SU-DHL-6 (cell line): ENCODE data around the gene PIK3CD.

ENCODE experiments used
- H2AFZ ChIP-seq: fragments of 200-600 bp; sonication (generic); 2 replicates; pipeline ENCODE4 v1.6.1; 2014; ENCODE audit warnings: low read depth, mild to moderate bottlenecking, moderate library complexity, mixed read lengths, antibody characterized with exemption, low read length; ENCODE audit not compliant: severe bottlenecking
- H3F3A ChIP-seq: fragments of 200-600 bp; shearing (Covaris generic); 2 replicates; pipeline ENCODE4 v1.6.0; 2016; ENCODE audit warnings: antibody characterized with exemption, mild to moderate bottlenecking; ENCODE audit not compliant: insufficient read depth
- H3K27ac ChIP-seq: fragments of 200-600 bp; sonication (generic); 2 replicates; pipeline ENCODE4 v1.5.1; 2016; ENCODE audit warnings: low read depth, mild to moderate bottlenecking, low read length, moderate library complexity, mixed read lengths
- H3K27me3 ChIP-seq: fragments of 200-600 bp; sonication (generic), shearing (Covaris generic); 2 replicates; pipeline ENCODE4 v1.6.0; 2014; ENCODE audit warnings: mild to moderate bottlenecking, low read length
- H3K36me3 ChIP-seq: fragments of 200-600 bp; sonication (generic); 2 replicates; pipeline ENCODE4 v1.6.1; 2014; ENCODE audit warnings: mild to moderate bottlenecking, low read length, mixed read lengths
- H3K4me2 ChIP-seq: fragments of 300-600, 200-600 bp; shearing (Covaris generic), sonication (generic); 2 replicates; pipeline ENCODE4 v1.6.0; 2014; ENCODE audit warnings: low read length, low read depth, mild to moderate bottlenecking; ENCODE audit not compliant: poor library complexity, severe bottlenecking
- H3K4me3 ChIP-seq: fragments of 200-600 bp; sonication (generic); 2 replicates; pipeline ENCODE4 v1.5.1; 2014; ENCODE audit warnings: antibody characterized with exemption, low read length, mild to moderate bottlenecking, mixed read lengths; ENCODE audit not compliant: insufficient read depth, poor library complexity, severe bottlenecking
- H3K79me2 ChIP-seq: fragments of 200-600 bp; sonication (generic); 2 replicates; pipeline ENCODE4 v1.6.1; 2014; ENCODE audit warnings: mild to moderate bottlenecking, low read length, moderate library complexity; ENCODE audit not compliant: insufficient read depth
- H3K9ac ChIP-seq: fragments of 200-600 bp; sonication (generic); 2 replicates; pipeline ENCODE4 v1.7.0; 2014; ENCODE audit warnings: mild to moderate bottlenecking, low read length
- H3K9me2 ChIP-seq: fragments of 200-600 bp; sonication (generic); replicated peaks from 2 replicates; pipeline ENCODE4 v1.6.1; 2014; ENCODE audit warnings: low read length; ENCODE audit not compliant: insufficient read depth
- H3K9me3 ChIP-seq: fragments of 200-600 bp; sonication (generic); 2 replicates; pipeline ENCODE4 v1.6.1; 2014; ENCODE audit warnings: low read length, mixed read lengths; ENCODE audit not compliant: insufficient read depth
- H4K20me1 ChIP-seq: fragments of 200-600 bp; sonication (generic); 2 replicates; pipeline ENCODE4 v1.6.1; 2014; ENCODE audit warnings: low read depth, mild to moderate bottlenecking, antibody characterized with exemption, low read length, moderate library complexity, mixed read lengths
- CTCF ChIP-seq: fragments of 200-600 bp; sonication (generic); IDR thresholded peaks from one replicate; pipeline ENCODE4 v1.5.1; 2017; ENCODE audit warnings: antibody characterized with exemption, mild to moderate bottlenecking, low read length, moderate library complexity; ENCODE audit not compliant: insufficient read depth, poor library complexity, severe bottlenecking
- EZH2phosphoT487 ChIP-seq: fragments of 200-600 bp; sonication (generic), shearing (Covaris generic); conservative IDR thresholded peaks from 2 replicates; pipeline ENCODE4 v1.6.1; 2018; ENCODE audit warnings: mild to moderate bottlenecking, antibody characterized with exemption, low read length, moderate library complexity, mixed read lengths

The PIK3CD gene

GRCh38 chr1:9652379-9653209 lies 1.1 kb downstream of the PIK3CD start:
- Histone ChIP-seq H3K4me2 (peak overlapping the region; percentile 61), H3K9me3 (no peaks in the 10 kb centered on the region), H3F3A (peaks cover 34% of the 10 kb centered on the region), H3K36me3 (no peaks in the 10 kb centered on the region), H3K27me3 (no peaks in the 10 kb centered on the region), H3K27ac (peak overlapping the region; percentile 90), H2AFZ (peak overlapping the region; percentile 71), H3K79me2 (peaks cover 19% of the 10 kb centered on the region), H3K4me3 (peak overlapping the region; percentile 54), H4K20me1 (no peaks in the 10 kb centered on the region), H3K9ac (peak overlapping the region; percentile 92), H3K9me2 (no peaks in the 10 kb centered on the region)
- peak; percentile 27 for TF ChIP-seq CTCF
- TF ChIP-seq EZH2phosphoT487 = no peak

- peak overlapping the region; percentile 92 for H3K9ac ChIP-seq
- no peaks in the 10 kb centered on the region for H3K27me3 ChIP-seq
- H3K9me3 ChIP-seq = no peaks in the 10 kb centered on the region
- H3K36me3 ChIP-seq = no peaks in the 10 kb centered on the region
- H3K79me2 ChIP-seq = peaks cover 25% of the 10 kb centered on the region
- H3K4me2 ChIP-seq = peak overlapping the region; percentile 61
- H2AFZ ChIP-seq = peak overlapping the region; percentile 71
- H3F3A ChIP-seq = peaks cover 34% of the 10 kb centered on the region
- peak overlapping the region; percentile 90 for H3K27ac ChIP-seq
- H3K9me2 ChIP-seq = no peaks in the 10 kb centered on the region
- no peaks in the 10 kb centered on the region for H4K20me1 ChIP-seq
- TF ChIP-seq EZH2phosphoT487 (no peak), CTCF (no peak)
- H3K4me3 ChIP-seq = peak overlapping the region; percentile 54
Observed at GRCh38 chr1:9653210-9653490, 1.6 kb downstream of the PIK3CD start.

- Histone ChIP-seq H3K9ac (peak overlapping the region; percentile 92), H3K27me3 (no peaks in the 10 kb centered on the region), H3K27ac (peak overlapping the region; percentile 90), H2AFZ (peak overlapping the region; percentile 46), H3K9me2 (no peaks in the 10 kb centered on the region), H3F3A (peaks cover 34% of the 10 kb centered on the region), H3K36me3 (no peaks in the 10 kb centered on the region), H3K79me2 (peaks cover 26% of the 10 kb centered on the region), H3K4me3 (peak overlapping the region; percentile 54), H3K4me2 (peak overlapping the region; percentile 61), H4K20me1 (no peaks in the 10 kb centered on the region), H3K9me3 (no peaks in the 10 kb centered on the region)
- no peak for TF ChIP-seq EZH2phosphoT487
- no peak for TF ChIP-seq CTCF
Observed at GRCh38 chr1:9653491-9654050, 2.0 kb downstream of the PIK3CD start.
